CD14-positive monocyte (primary cell): Measurements from ENCODE around the gene GALNT10. TPM values are rescaled to one million over a fixed set of nuclear protein-coding genes. Genes with fewer than 3 reads are reported as not detected.

Experiments used
- DNase-seq, 3 donors: peaks; one replicate each; pipeline ENCODE4 v3.0.0-alpha.2; 2011 to 2022
- H2AFZ ChIP-seq: 2 replicates; pipeline ENCODE4 v1.6.0; 2012; ENCODE audit warnings: mild to moderate bottlenecking, low read depth, low read length, inconsistent platforms; ENCODE audit not compliant: insufficient read depth, poor library complexity, severe bottlenecking
- H3K27ac ChIP-seq, 2 donors: 1 replicate in 1 of 2; 2 replicates in 1 of 2; pipeline ENCODE4 v1.5.1; 2012 to 2013; ENCODE audit warnings: low read length in 2 of 2, control low read depth in 1 of 2, inconsistent platforms in 1 of 2, low read depth in 1 of 2, mild to moderate bottlenecking in 1 of 2
- H3K27me3 ChIP-seq, 2 donors: one replicate each; pipeline versions ENCODE4 v1.6.0 to v1.6.1; 2011 to 2013; ENCODE audit warnings: low read length in 2 of 2; ENCODE audit not compliant: control insufficient read depth in 2 of 2, insufficient read depth in 2 of 2
- H3K36me3 ChIP-seq, 2 donors: replicated peaks in 1 of 2; 1 replicate in 1 of 2; 2 replicates in 1 of 2; pipeline versions ENCODE4 v1.5.1 to v1.6.1; 2012 to 2013; ENCODE audit warnings: low read length in 2 of 2, control low read depth in 1 of 2, inconsistent platforms in 1 of 2, mild to moderate bottlenecking in 1 of 2; ENCODE audit not compliant: insufficient read depth in 2 of 2, control insufficient read depth in 1 of 2
- H3K4me1 ChIP-seq, 2 donors: 1 replicate in 1 of 2; 2 replicates in 1 of 2; pipeline versions ENCODE4 v1.5.1 to v1.6.1; 2012 to 2013; ENCODE audit warnings: low read length in 2 of 2, control low read depth in 1 of 2, inconsistent platforms in 1 of 2, mild to moderate bottlenecking in 1 of 2, moderate library complexity in 1 of 2; ENCODE audit not compliant: insufficient read depth in 2 of 2, control insufficient read depth in 1 of 2
- H3K4me2 ChIP-seq: replicated peaks from 2 replicates; pipeline ENCODE3; 2012; ENCODE audit warnings: low read length, moderate library complexity, mild to moderate bottlenecking; ENCODE audit not compliant: poor library complexity, severe bottlenecking; ENCODE audit errors: extremely low read depth
- H3K4me3 ChIP-seq, 3 experiments: fragments of 200-600 bp in 1 of 3; sonication (generic) in 1 of 3; replicated peaks in 1 of 3; 1 replicate in 2 of 3; 2 replicates in 1 of 3; pipeline ENCODE4 v1.5.1; 2011 to 2013; ENCODE audit warnings: low read length in 3 of 3, mild to moderate bottlenecking in 3 of 3, control low read depth in 2 of 3, low read depth in 2 of 3, inconsistent platforms in 1 of 3, moderate library complexity in 1 of 3
- H3K79me2 ChIP-seq: 2 replicates; pipeline ENCODE4 v1.6.0; 2012; ENCODE audit warnings: mild to moderate bottlenecking, control low read depth, inconsistent platforms, low read length, moderate library complexity; ENCODE audit not compliant: insufficient read depth
- H3K9ac ChIP-seq: 2 replicates; pipeline ENCODE4 v1.6.0; 2017; ENCODE audit warnings: low read length, mild to moderate bottlenecking; ENCODE audit not compliant: insufficient read depth, poor library complexity, severe bottlenecking
- H3K9me3 ChIP-seq, 2 donors: replicated peaks in 1 of 2; 1 replicate in 1 of 2; 2 replicates in 1 of 2; pipeline versions ENCODE4 v1.5.1 to v1.6.1; 2012 to 2013; ENCODE audit warnings: low read length in 2 of 2, control low read depth in 1 of 2; ENCODE audit not compliant: control insufficient read depth in 1 of 2, insufficient read depth in 1 of 2
- H4K20me1 ChIP-seq: 2 replicates; pipeline ENCODE4 v1.6.0; 2012; ENCODE audit warnings: mild to moderate bottlenecking, low read length, control low read depth, moderate library complexity; ENCODE audit not compliant: insufficient read depth
- H3K27ac Mint-ChIP-seq, 7 donors: one replicate each; pipeline ENCODE4 v1.8.0; 2020; ENCODE audit warnings: mild to moderate bottlenecking in 7 of 7, mixed read lengths in 7 of 7, moderate library complexity in 6 of 7, inconsistent platforms in 2 of 7
- H3K27me3 Mint-ChIP-seq, 3 donors: one replicate each; pipeline ENCODE4 v1.8.0; 2021 to 2022; ENCODE audit warnings: low read depth in 3 of 3, mild to moderate bottlenecking in 3 of 3, mixed read lengths in 3 of 3, moderate library complexity in 3 of 3, inconsistent platforms in 1 of 3
- H3K36me3 Mint-ChIP-seq, 2 donors: one replicate each; pipeline ENCODE4 v1.8.0; 2020; ENCODE audit warnings: mixed read lengths in 2 of 2, inconsistent platforms in 1 of 2, mild to moderate bottlenecking in 1 of 2
- H3K4me1 Mint-ChIP-seq: one replicate; pipeline ENCODE4 v1.8.0; 2020; ENCODE audit warnings: mild to moderate bottlenecking, mixed read lengths
- H3K4me3 Mint-ChIP-seq, 2 donors: one replicate each; pipeline ENCODE4 v1.8.0; 2020; ENCODE audit warnings: mild to moderate bottlenecking in 2 of 2, mixed read lengths in 2 of 2, moderate library complexity in 1 of 2
- H3K9me3 Mint-ChIP-seq, 7 donors: one replicate each; pipeline ENCODE4 v1.8.0; 2020 to 2022; ENCODE audit warnings: mixed read lengths in 7 of 7, mild to moderate bottlenecking in 6 of 7, moderate library complexity in 6 of 7, inconsistent platforms in 2 of 7
- whole genome bisulfite sequencing: methylation state at CpG from one replicate; pipeline ENCODE4 v1.1.5; 2013; ENCODE audit warnings: missing lambda C conversion rate; ENCODE audit not compliant: insufficient coverage; 5-methylcytosine and 5-hydroxymethylcytosine counted together
- intact Hi-C, 2 donors: fragments of 100-400 bp; cut with micrococcal nuclease; formaldehyde crosslinking; loops; one replicate each; pipeline versions ENCODE4 v1.15.0 to v1.15.1; 2023
- polyA plus RNA-seq, 3 donors: library from polyadenylated mRNA; depleted of rRNA in 1 of 3; unstranded in 2 of 3; stranded (reverse) in 1 of 3; fragments of 300-500 nt in 2 of 3; fragments of >200 nt in 1 of 3; fragmentation: Illumina TruSeq in 2 of 3; gene quantifications; 1 replicate in 2 of 3; 2 replicates in 1 of 3; pipeline ENCODE4 v1.2.3, GENCODE V29; 2012 to 2021
- TF ChIP-seq, protein P1 (sequence below): fragments of 200-600 bp; IDR thresholded peaks from one replicate; pipeline ENCODE4 v1.8.0; 2022; ENCODE audit warnings: antibody characterized with exemption, mild to moderate bottlenecking

Gene GALNT10
- polyA plus RNA-seq, 3 donors: 6.2 to 11.6 (median 7.3) TPM

DNA sequence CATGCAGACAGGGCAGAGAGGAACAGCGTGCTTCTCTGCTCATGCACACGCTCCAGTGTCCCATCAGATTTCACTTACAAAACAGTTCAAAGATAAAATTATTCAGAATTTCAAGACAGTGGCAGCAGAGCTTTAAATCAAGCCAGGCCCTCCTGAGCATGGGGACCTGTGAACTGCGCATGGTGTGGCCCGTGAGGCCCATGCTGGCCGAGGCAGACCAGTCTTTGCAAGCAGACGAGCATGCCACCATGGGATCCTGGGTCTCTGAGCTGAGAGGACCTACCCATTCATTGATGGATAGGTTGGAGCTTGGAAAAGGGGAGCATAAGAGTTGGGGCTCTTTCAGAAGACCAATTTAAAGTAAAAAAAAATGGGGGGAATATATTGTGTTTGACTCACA lies 220.3 kb downstream of the GALNT10 start:
- Histone ChIP-seq H3K9me3 (no peaks in the 10 kb centered on the region), H3K27ac (no peak overlapping the region), H3K27me3 (no peaks in the 10 kb centered on the region), H3K9ac (no peak overlapping the region), H3K4me2 (no peak overlapping the region), H4K20me1 (no peaks in the 10 kb centered on the region), H3K79me2 (no peaks in the 10 kb centered on the region), H3K36me3 (peaks cover 13 to 54% of the 10 kb centered on the region in 2 donors), H3K4me1 (no peaks in the 10 kb centered on the region), H2AFZ (no peak overlapping the region), H3K4me3 (no peak overlapping the region)
- 100% methylated on average over 4 of the region's 6 CpGs for WGBS
- no peak overlapping the region for H3K27ac Mint-ChIP-seq
- H3K27me3 Mint-ChIP-seq: peaks cover 0 to 3% (median 0%) of the 10 kb centered on the region in 3 donors
- TF ChIP-seq, protein P1, sequence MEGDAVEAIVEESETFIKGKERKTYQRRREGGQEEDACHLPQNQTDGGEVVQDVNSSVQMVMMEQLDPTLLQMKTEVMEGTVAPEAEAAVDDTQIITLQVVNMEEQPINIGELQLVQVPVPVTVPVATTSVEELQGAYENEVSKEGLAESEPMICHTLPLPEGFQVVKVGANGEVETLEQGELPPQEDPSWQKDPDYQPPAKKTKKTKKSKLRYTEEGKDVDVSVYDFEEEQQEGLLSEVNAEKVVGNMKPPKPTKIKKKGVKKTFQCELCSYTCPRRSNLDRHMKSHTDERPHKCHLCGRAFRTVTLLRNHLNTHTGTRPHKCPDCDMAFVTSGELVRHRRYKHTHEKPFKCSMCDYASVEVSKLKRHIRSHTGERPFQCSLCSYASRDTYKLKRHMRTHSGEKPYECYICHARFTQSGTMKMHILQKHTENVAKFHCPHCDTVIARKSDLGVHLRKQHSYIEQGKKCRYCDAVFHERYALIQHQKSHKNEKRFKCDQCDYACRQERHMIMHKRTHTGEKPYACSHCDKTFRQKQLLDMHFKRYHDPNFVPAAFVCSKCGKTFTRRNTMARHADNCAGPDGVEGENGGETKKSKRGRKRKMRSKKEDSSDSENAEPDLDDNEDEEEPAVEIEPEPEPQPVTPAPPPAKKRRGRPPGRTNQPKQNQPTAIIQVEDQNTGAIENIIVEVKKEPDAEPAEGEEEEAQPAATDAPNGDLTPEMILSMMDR: no peak
- intact Hi-C loops: no loop called here
- no peaks in the 10 kb centered on the region for H3K9me3 Mint-ChIP-seq
- DNase-seq: no peak
- no peaks in the 10 kb centered on the region for H3K4me1 Mint-ChIP-seq
- H3K4me3 Mint-ChIP-seq: no peak overlapping the region
- H3K36me3 Mint-ChIP-seq: peaks cover 49 to 57% of the 10 kb centered on the region in 2 donors

DNA sequence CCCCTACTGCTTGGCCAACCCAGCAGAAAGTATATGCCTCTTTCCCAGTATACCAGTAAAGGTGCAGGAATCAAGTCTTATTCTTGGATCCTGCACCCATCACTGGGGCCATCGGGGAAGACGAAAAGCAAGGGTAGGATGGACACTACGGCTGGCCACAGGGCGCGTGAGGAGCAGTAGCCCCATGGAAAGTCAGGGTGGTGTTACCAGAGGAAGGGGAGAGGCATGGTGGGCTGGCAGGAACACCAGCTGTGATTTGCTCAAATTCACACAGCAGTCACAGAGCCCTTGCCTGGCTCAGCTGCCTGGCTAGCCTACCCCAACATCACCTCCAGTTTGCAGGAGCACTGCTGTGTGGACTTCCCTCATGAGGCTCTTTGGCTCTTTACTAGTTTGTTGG lies 220.8 kb downstream of the GALNT10 start:
- Histone ChIP-seq H3K36me3 (peaks cover 15 to 57% of the 10 kb centered on the region in 2 donors), H3K4me2 (no peak overlapping the region), H3K9ac (no peak overlapping the region), H3K4me3 (no peak overlapping the region), H3K27ac (no peak overlapping the region), H3K79me2 (no peaks in the 10 kb centered on the region), H4K20me1 (no peaks in the 10 kb centered on the region), H3K4me1 (no peaks in the 10 kb centered on the region), H2AFZ (no peak overlapping the region), H3K9me3 (no peaks in the 10 kb centered on the region), H3K27me3 (no peaks in the 10 kb centered on the region)
- H3K27ac Mint-ChIP-seq: peak overlapping the region in 1 of 7 donors; percentile 27
- no peaks in the 10 kb centered on the region for H3K4me1 Mint-ChIP-seq
- H3K4me3 Mint-ChIP-seq: no peak overlapping the region
- intact Hi-C loops: no loop called here
- peaks cover 47 to 60% of the 10 kb centered on the region in 2 donors for H3K36me3 Mint-ChIP-seq
- TF ChIP-seq, protein P1: no peak
- H3K9me3 Mint-ChIP-seq: no peaks in the 10 kb centered on the region
- H3K27me3 Mint-ChIP-seq: peaks cover 0 to 2% (median 0%) of the 10 kb centered on the region in 3 donors
- DNase-seq: no peak
- 98% methylated on average over 5 of the region's 5 CpGs for WGBS
